ENCODE data around the gene EEF1E1.

EEF1E1 gene

DNA sequence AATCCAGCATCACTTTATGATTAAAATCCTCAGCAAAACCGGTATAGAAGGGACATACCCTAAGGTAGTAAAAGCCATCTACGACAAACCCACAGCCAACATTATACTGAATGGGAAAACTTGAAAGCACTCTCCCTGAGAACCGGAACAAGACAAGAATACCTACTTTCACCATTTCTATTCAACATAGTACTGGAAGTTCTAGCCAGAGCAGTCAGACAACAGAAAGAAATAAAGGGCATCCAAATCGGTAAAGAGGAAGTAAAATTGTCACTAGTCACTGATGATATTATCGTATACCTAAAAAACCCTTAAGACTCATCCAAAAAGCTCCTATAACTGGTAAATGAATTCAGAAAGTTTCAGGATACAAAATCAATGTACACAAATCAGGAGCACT is 71.4 kb downstream of the EEF1E1 start:
- H3K4me3 ChIP-seq (replicated peaks; ENCODE audit: low read depth, low read length) = no peak overlapping the region
- no peak for DNase-seq (ENCODE audit: extremely low read depth, low read depth)
- TF ChIP-seq, protein P1, sequence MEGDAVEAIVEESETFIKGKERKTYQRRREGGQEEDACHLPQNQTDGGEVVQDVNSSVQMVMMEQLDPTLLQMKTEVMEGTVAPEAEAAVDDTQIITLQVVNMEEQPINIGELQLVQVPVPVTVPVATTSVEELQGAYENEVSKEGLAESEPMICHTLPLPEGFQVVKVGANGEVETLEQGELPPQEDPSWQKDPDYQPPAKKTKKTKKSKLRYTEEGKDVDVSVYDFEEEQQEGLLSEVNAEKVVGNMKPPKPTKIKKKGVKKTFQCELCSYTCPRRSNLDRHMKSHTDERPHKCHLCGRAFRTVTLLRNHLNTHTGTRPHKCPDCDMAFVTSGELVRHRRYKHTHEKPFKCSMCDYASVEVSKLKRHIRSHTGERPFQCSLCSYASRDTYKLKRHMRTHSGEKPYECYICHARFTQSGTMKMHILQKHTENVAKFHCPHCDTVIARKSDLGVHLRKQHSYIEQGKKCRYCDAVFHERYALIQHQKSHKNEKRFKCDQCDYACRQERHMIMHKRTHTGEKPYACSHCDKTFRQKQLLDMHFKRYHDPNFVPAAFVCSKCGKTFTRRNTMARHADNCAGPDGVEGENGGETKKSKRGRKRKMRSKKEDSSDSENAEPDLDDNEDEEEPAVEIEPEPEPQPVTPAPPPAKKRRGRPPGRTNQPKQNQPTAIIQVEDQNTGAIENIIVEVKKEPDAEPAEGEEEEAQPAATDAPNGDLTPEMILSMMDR (IDR thresholded peaks at IDR 0.05; ENCODE audit: low read depth, low read length, missing control alignments) = no peak
